Left ventricle myocardium inferior (tissue), 1 donor: ENCODE data around the gene UBXN11. TPM values are rescaled to one million over a fixed set of nuclear protein-coding genes. Genes with fewer than 3 reads are reported as not detected.
"Not testable (repeated sequence)": the region's sequence is repeated elsewhere in the genome, so short reads cannot be mapped to it uniquely, and the experiment has no call there.

Experiments
- DNase-seq: peaks from one replicate; pipeline ENCODE4 v3.0.0-alpha.2; 2020
- H3K27ac ChIP-seq: fragments of 200-600 bp; replicated peaks from 2 replicates; pipeline ENCODE4 v1.8.0; 2021
- H3K27me3 ChIP-seq: fragments of 200-600 bp; 2 replicates; pipeline ENCODE4 v1.8.0; 2021; ENCODE audit warnings: low read depth
- H3K36me3 ChIP-seq: fragments of 200-600 bp; 2 replicates; pipeline ENCODE4 v1.8.0; 2021
- H3K4me1 ChIP-seq: fragments of 200-600 bp; 2 replicates; pipeline ENCODE4 v1.8.0; 2021
- H3K4me3 ChIP-seq: fragments of 200-600 bp; 2 replicates; pipeline ENCODE4 v1.8.0; 2021; ENCODE audit warnings: mild to moderate bottlenecking, moderate library complexity
- H3K9me3 ChIP-seq: fragments of 200-600 bp; replicated peaks from 2 replicates; pipeline ENCODE4 v1.8.0; 2021
- intact Hi-C: fragments of 100-400 bp; cut with micrococcal nuclease; formaldehyde crosslinking; loops from one replicate; pipeline ENCODE4 v1.11.0; 2022
- total RNA-seq: library from RNA; stranded (reverse); fragmentation: NEBNext Ultra II Directional; extraction: Animal tissue kit (Norgen Biotek cat#: 25700); gene quantifications from one replicate; pipeline ENCODE4 v1.2.1, GENCODE V29; 2021
- TF ChIP-seq, protein P1 (sequence below): fragments of 200-600 bp; IDR thresholded peaks from 2 replicates; pipeline ENCODE4 v1.8.0; 2021; ENCODE audit warnings: antibody characterized with exemption, mild to moderate bottlenecking, borderline replicate concordance
- donor health status: DM: no; HTN: yes; CAD: no; lungs with severe emphysema.

UBXN11 gene
- total RNA-seq, 1 donor from 2014 or later, result 11.6 TPM

DNA sequence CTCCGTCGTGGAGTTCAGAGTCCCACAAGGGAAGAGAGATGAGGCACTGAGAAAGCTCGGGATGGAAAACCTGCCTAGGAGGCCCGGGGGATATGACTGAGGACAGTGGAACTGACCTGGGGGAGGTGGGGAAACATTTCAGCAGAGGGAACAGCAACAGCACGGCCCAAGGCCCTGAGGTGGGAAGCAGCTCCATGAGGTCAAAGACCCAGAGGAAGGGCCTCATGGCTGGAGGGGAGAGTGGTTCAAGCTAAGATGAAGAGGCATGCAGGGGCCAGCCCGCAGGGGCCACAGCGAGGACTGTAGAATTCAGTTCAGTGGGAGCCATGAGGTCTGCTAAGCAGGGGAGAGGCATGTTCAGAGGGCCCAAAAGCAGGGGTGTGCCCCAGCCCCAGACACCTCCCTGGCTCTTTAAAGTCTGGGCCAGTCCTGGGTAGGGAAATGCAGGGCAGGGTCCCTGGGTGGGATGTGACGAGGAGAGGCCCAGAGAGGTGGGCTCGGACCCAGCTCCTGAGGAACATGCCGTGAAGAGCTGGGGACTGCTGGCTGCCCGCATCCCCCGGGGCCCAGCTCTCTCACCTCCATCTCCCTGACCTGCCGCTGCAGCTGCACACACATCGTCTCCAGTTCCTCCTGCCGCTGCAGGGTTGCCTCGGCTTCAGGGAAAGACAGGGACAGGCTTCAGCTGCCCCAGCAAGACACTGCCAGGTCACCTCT is 9.9 kb downstream of the UBXN11 start:
- Histone ChIP-seq H3K27me3 (no peaks in the 10 kb centered on the region), H3K9me3 (no peaks in the 10 kb centered on the region), H3K4me1 (peaks cover 1% of the 10 kb centered on the region), H3K4me3 (no peak overlapping the region), H3K27ac (no peak overlapping the region), H3K36me3 (no peaks in the 10 kb centered on the region)
- intact Hi-C loops, result no loop called here
- no peak for DNase-seq
- TF ChIP-seq, protein P1, sequence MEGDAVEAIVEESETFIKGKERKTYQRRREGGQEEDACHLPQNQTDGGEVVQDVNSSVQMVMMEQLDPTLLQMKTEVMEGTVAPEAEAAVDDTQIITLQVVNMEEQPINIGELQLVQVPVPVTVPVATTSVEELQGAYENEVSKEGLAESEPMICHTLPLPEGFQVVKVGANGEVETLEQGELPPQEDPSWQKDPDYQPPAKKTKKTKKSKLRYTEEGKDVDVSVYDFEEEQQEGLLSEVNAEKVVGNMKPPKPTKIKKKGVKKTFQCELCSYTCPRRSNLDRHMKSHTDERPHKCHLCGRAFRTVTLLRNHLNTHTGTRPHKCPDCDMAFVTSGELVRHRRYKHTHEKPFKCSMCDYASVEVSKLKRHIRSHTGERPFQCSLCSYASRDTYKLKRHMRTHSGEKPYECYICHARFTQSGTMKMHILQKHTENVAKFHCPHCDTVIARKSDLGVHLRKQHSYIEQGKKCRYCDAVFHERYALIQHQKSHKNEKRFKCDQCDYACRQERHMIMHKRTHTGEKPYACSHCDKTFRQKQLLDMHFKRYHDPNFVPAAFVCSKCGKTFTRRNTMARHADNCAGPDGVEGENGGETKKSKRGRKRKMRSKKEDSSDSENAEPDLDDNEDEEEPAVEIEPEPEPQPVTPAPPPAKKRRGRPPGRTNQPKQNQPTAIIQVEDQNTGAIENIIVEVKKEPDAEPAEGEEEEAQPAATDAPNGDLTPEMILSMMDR, result no peak

- no peaks in the 10 kb centered on the region for H3K36me3 ChIP-seq
- intact Hi-C loops, result no loop called here
- TF ChIP-seq, protein P1, result no peak
- no peaks in the 10 kb centered on the region for H3K27me3 ChIP-seq
- H3K4me3 ChIP-seq, result no peak overlapping the region
- no peaks in the 10 kb centered on the region for H3K9me3 ChIP-seq
- DNase-seq, result no peak
- no peak overlapping the region for H3K27ac ChIP-seq
- peaks cover 9% of the 10 kb centered on the region for H3K4me1 ChIP-seq
Measured at GRCh38 chr1:26295194-26296138, 11.0 kb downstream of the UBXN11 start.

- H3K4me3 ChIP-seq, result no peak overlapping the region
- H3K9me3 ChIP-seq, result no peaks in the 10 kb centered on the region
- H3K27me3 ChIP-seq, result no peaks in the 10 kb centered on the region
- no peaks in the 10 kb centered on the region for H3K36me3 ChIP-seq
- intact Hi-C loops, result no loop called here
- TF ChIP-seq, protein P1, result no peak
- H3K4me1 ChIP-seq, result peaks cover 14% of the 10 kb centered on the region
- DNase-seq, result no peak
- no peak overlapping the region for H3K27ac ChIP-seq
Measured at GRCh38 chr1:26293911-26294463, 12.4 kb downstream of the UBXN11 start.

DNA sequence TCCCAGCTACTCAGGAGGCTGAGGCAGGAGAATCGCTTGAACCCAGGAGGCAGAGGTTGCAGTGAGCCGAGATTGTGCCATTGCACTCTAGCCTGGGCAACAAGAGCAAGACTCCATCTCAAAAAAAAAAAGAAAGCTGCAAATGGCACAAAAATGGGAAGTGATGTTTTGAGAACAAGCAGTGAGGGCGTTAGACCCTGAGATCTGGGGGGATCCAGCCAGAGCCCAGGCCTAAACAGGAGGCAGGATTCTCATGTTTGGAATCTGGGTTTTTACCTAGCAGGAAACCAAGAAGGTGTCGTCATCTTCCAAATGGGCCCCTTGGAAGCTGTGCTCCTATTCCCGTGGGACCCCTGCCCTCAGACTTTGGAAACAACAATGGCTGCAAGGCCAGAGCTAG is 13.7 kb downstream of the UBXN11 start:
- H3K4me3 ChIP-seq, H3K36me3 ChIP-seq, H3K27ac ChIP-seq, DNase-seq, intact Hi-C loops, H3K9me3 ChIP-seq, H3K27me3 ChIP-seq: not testable (repeated sequence)
- H3K4me1 ChIP-seq, result peaks cover 22% of the 10 kb centered on the region

- intact Hi-C loops, result no loop called here
- no peak overlapping the region for H3K27ac ChIP-seq
Measured at GRCh38 chr1:26291939-26292338, 14.5 kb downstream of the UBXN11 start.

More at GRCh38 chr1:26291939-26292338, 14.5 kb downstream of the UBXN11 start:
- Histone ChIP-seq H3K27me3 (no peaks in the 10 kb centered on the region), H3K9me3 (no peaks in the 10 kb centered on the region), H3K4me1 (peaks cover 30% of the 10 kb centered on the region), H3K36me3 (no peaks in the 10 kb centered on the region), H3K4me3 (no peak overlapping the region)
- DNase-seq, result no peak
- TF ChIP-seq, protein P1, result no peak
